PC-3 (cell line): ENCODE measurements around the gene ZC3HAV1. TPM values are rescaled to one million over a fixed set of nuclear protein-coding genes. Genes with fewer than 3 reads are reported as not detected.
"Not testable (repeated sequence)": the region's sequence is repeated elsewhere in the genome, so short reads cannot be mapped to it uniquely, and the experiment has no call there.

Experiments used
- ATAC-seq: fragments of 200-7000 bp; cut with Tn5 transposase; 2 replicates; pipeline ENCODE4 v1.9.1; 2020; ENCODE audit warnings: mild to moderate bottlenecking, moderate library complexity
- BruUV-seq: library from RNA; stranded (reverse); fragments of 400-500 nt; replicated peaks from 2 replicates; lab custom pipeline; 2021; lab: Mats Ljungman, UMichigan
- CTCF ChIA-PET: fragments of 300-600 bp; sonication (Branson Sonifier 250); formaldehyde crosslinking; loops from one replicate; lab custom pipeline; 2022; ENCODE audit warnings: antibody characterized with exemption; lab: Charles Lee
- POLR2A ChIA-PET: fragments of 300-600 bp; sonication (Branson Sonifier 250); formaldehyde crosslinking; loops from one replicate; lab custom pipeline; 2022; ENCODE audit warnings: antibody characterized with exemption; ENCODE audit not compliant: unreplicated experiment; lab: Charles Lee
- DNase-seq: peaks from one replicate; pipeline ENCODE4 v3.0.0-alpha.2; 2015
- H2AFZ ChIP-seq: fragments of 300-600 bp; sonication (generic); 2 replicates; pipeline ENCODE4 v1.6.0; 2016; ENCODE audit warnings: antibody characterized with exemption, low read length
- H3F3A ChIP-seq: fragments of 300-600 bp; sonication (generic); one replicate; pipeline ENCODE4 v1.6.0; 2017; ENCODE audit warnings: antibody characterized with exemption, low read length, control low read depth, mild to moderate bottlenecking; ENCODE audit not compliant: unreplicated experiment
- H3K27ac ChIP-seq: fragments of 300-600 bp; sonication (generic); 2 replicates; pipeline ENCODE4 v1.5.1; 2016; ENCODE audit warnings: mild to moderate bottlenecking, low read length
- H3K27me3 ChIP-seq: fragments of 300-600 bp; sonication (generic); 2 replicates; pipeline ENCODE4 v1.6.1; 2016; ENCODE audit warnings: low read length, mixed read lengths
- H3K36me3 ChIP-seq: fragments of 300-600 bp; sonication (generic); 2 replicates; pipeline ENCODE4 v1.6.1; 2016; ENCODE audit warnings: low read depth, mixed run types, low read length, mixed read lengths
- H3K4me1 ChIP-seq: fragments of 300-600 bp; sonication (generic); 2 replicates; pipeline ENCODE4 v1.5.1; 2016; ENCODE audit warnings: low read length; ENCODE audit not compliant: insufficient read depth
- H3K4me2 ChIP-seq: fragments of 300-600 bp; sonication (generic); 2 replicates; pipeline ENCODE4 v1.6.0; 2016; ENCODE audit warnings: low read length
- H3K4me3 ChIP-seq: fragments of 300-600 bp; sonication (generic); 2 replicates; pipeline ENCODE4 v1.5.1; 2016; ENCODE audit warnings: mild to moderate bottlenecking, low read length, mixed read lengths
- H3K79me2 ChIP-seq: fragments of 300-600 bp; sonication (generic); 2 replicates; pipeline ENCODE4 v1.6.1; 2017; ENCODE audit warnings: low read length, mixed read lengths
- H3K9ac ChIP-seq: fragments of 300-600 bp; sonication (generic); 2 replicates; pipeline ENCODE4 v1.6.0; 2016; ENCODE audit warnings: mild to moderate bottlenecking, low read length
- H3K9me2 ChIP-seq: fragments of 300-600 bp; sonication (generic); replicated peaks from 2 replicates; pipeline ENCODE4 v1.6.1; 2016; ENCODE audit warnings: mixed run types, low read length, mixed read lengths
- H3K9me3 ChIP-seq: fragments of 300-600 bp; sonication (generic); 2 replicates; pipeline ENCODE4 v1.6.1; 2016; ENCODE audit warnings: low read length, mixed read lengths
- H4K20me1 ChIP-seq: fragments of 300-600 bp; sonication (generic); 2 replicates; pipeline ENCODE4 v1.6.1; 2016; ENCODE audit warnings: low read length, mixed read lengths
- EZH2 ChIP-seq: fragments of 300-600 bp; sonication (generic); IDR thresholded peaks from one replicate; pipeline ENCODE4 v1.6.1; 2017; ENCODE audit warnings: antibody characterized with exemption, mild to moderate bottlenecking, low read length; ENCODE audit not compliant: unreplicated experiment
- EZH2phosphoT487 ChIP-seq: fragments of 300-600 bp; sonication (generic); IDR thresholded peaks from 2 replicates; pipeline ENCODE4 v1.6.1; 2018; ENCODE audit warnings: mild to moderate bottlenecking, antibody characterized with exemption, low read length, borderline replicate concordance
- intact Hi-C: fragments of 100-400 bp; cut with micrococcal nuclease; formaldehyde crosslinking; loops from 2 replicates; pipeline ENCODE4 v1.9.0; 2023
- total RNA-seq: library from RNA; depleted of rRNA; stranded (reverse); fragments of >200 nt; gene quantifications from 2 replicates; pipeline ENCODE4 v1.2.3, GENCODE V29; 2014
- TF ChIP-seq, protein P1 (sequence below): fragments of 300-600 bp; sonication (generic); conservative IDR thresholded peaks from 2 replicates; pipeline ENCODE4 v1.5.1; 2017; ENCODE audit warnings: antibody characterized with exemption, low read depth, mild to moderate bottlenecking, low read length

ZC3HAV1 gene
- total RNA-seq, 1 experiment from 2014 or later = 19.6 TPM

DNA sequence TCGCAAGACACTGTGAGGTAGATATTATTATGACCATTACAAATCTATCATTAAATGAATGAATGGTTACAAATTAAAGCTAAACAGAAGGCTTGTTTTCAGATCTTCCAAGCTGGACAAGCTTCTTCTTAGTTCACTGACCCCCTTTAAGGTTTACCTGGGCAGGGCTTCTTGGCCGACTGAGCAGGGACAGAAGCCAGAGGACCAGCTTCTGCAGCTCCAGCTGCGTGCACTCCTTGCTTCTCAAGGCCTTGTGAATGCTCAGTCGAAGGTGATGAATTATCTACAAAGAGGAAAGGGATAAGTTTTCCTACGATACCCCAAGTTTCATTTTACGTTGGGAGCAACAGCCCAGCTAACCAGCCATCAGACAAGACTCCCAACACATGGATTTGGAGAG is 83.0 kb downstream of the ZC3HAV1 start:
- Histone ChIP-seq H3K9me2 (no peaks in the 10 kb centered on the region), H3K9me3 (no peaks in the 10 kb centered on the region), H3F3A (no peaks in the 10 kb centered on the region), H3K79me2 (peaks cover 2% of the 10 kb centered on the region; the same call in 1 of the 2 replicates), H4K20me1 (peaks cover 3% of the 10 kb centered on the region; the same call in 1 of the 2 replicates), H3K4me2 (no peak overlapping the region), H3K4me3 (no peak overlapping the region), H3K36me3 (peaks cover 53% of the 10 kb centered on the region), H3K27ac (no peak overlapping the region), H2AFZ (no peak overlapping the region), H3K27me3 (no peaks in the 10 kb centered on the region), H3K9ac (no peak overlapping the region), H3K4me1 (no peaks in the 10 kb centered on the region)
- BruUV-seq = no TSS peak
- ChIA-PET CTCF (no interaction called here), POLR2A (no interaction called here)
- TF ChIP-seq EZH2 (no peak), EZH2phosphoT487 (no peak)
- TF ChIP-seq, protein P1, sequence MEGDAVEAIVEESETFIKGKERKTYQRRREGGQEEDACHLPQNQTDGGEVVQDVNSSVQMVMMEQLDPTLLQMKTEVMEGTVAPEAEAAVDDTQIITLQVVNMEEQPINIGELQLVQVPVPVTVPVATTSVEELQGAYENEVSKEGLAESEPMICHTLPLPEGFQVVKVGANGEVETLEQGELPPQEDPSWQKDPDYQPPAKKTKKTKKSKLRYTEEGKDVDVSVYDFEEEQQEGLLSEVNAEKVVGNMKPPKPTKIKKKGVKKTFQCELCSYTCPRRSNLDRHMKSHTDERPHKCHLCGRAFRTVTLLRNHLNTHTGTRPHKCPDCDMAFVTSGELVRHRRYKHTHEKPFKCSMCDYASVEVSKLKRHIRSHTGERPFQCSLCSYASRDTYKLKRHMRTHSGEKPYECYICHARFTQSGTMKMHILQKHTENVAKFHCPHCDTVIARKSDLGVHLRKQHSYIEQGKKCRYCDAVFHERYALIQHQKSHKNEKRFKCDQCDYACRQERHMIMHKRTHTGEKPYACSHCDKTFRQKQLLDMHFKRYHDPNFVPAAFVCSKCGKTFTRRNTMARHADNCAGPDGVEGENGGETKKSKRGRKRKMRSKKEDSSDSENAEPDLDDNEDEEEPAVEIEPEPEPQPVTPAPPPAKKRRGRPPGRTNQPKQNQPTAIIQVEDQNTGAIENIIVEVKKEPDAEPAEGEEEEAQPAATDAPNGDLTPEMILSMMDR = no peak
- no peak for ATAC-seq
- no peak for DNase-seq
- intact Hi-C loops = no loop called here

DNA sequence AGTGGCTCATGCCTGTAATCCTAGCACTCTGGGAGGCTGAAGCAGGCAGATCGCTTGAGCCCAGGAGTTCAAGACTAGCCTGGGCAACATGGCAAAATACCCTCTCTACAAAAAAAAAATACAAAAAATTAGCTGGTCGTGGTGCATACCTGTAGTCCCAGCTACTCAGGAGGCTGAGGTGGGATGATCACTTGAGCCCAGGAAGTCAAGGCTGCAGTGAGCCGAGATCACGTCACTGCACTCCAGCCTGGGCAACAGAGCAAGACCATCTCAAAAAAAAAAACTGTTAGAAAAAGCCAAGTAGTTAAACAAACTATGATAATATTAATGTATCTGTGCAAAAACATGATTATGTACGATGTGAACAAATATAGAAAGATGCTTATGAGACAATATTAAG is 83.7 kb downstream of the ZC3HAV1 start:
- H2AFZ ChIP-seq, H3K4me3 ChIP-seq, intact Hi-C loops, ATAC-seq, H3F3A ChIP-seq, DNase-seq, H3K9me3 ChIP-seq, H4K20me1 ChIP-seq, H3K27me3 ChIP-seq, H3K9ac ChIP-seq, H3K4me1 ChIP-seq, CTCF ChIA-PET, H3K9me2 ChIP-seq, H3K27ac ChIP-seq, H3K79me2 ChIP-seq, BruUV-seq, H3K4me2 ChIP-seq, POLR2A ChIA-PET: not testable (repeated sequence)
- H3K36me3 ChIP-seq = peaks cover 56% of the 10 kb centered on the region

- no TSS peak for BruUV-seq
Observed at GRCh38 chr7:139023076-139023475, 86.4 kb downstream of the ZC3HAV1 start.

DNA sequence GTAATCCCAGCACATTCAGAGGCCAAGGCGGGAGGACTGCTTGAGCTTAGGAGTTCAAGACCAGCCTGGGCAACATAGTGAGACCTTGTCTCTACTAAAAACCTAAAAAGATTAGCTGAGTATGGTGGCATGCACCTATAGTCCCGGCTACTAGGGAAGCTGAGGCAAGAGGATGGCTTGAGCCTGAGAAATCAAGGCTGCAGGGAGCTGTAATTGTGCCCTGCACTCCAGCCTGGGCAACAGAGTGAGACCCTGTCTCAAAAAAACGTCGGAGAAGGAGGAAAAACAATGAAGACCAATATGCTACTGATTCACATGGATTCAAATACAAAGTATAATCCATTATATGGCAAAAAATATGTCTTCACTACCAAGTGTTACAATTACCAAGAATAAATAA is 87.2 kb downstream of the ZC3HAV1 start:
- no peak for ATAC-seq

More at GRCh38 chr7:139023076-139023475, 86.4 kb downstream of the ZC3HAV1 start:
- H3K9ac ChIP-seq = no peak overlapping the region
- intact Hi-C loops = no loop called here
- ATAC-seq (no peak), DNase-seq (no peak)
- no peak overlapping the region for H3K27ac ChIP-seq
- no peak overlapping the region for H3K4me2 ChIP-seq
- H3K9me3 ChIP-seq = no peaks in the 10 kb centered on the region
- H3K79me2 ChIP-seq = no peaks in the 10 kb centered on the region
- no peaks in the 10 kb centered on the region for H3F3A ChIP-seq
- H3K4me1 ChIP-seq = no peaks in the 10 kb centered on the region
- H4K20me1 ChIP-seq = peaks cover 3% of the 10 kb centered on the region; the same call in 1 of the 2 replicates
- H3K4me3 ChIP-seq = no peak overlapping the region
- H3K36me3 ChIP-seq = peaks cover 41% of the 10 kb centered on the region
- TF ChIP-seq EZH2phosphoT487 = no peak
- no peak for TF ChIP-seq EZH2
- POLR2A ChIA-PET = no interaction called here
- H2AFZ ChIP-seq = no peak overlapping the region
- H3K9me2 ChIP-seq = no peaks in the 10 kb centered on the region
- CTCF ChIA-PET = no interaction called here
- no peaks in the 10 kb centered on the region for H3K27me3 ChIP-seq

More for the DNA sequence above, 87.2 kb downstream of the ZC3HAV1 start:
- H3K9ac ChIP-seq = no peak overlapping the region
- no peaks in the 10 kb centered on the region for H3K9me3 ChIP-seq
- ChIA-PET POLR2A (interaction anchor here (0.6 kb wide), 1 partner anchor 276 kb away, joined by 4 read pairs; no protein-coding TSS in a partner anchor), CTCF (no interaction called here)
- H3K4me1 ChIP-seq = no peaks in the 10 kb centered on the region; the same call in 1 of the 2 replicates
- H3K4me3 ChIP-seq = no peak overlapping the region
- H2AFZ ChIP-seq = no peak overlapping the region
- no TSS peak for BruUV-seq
- no peaks in the 10 kb centered on the region for H3K79me2 ChIP-seq
- H3K9me2 ChIP-seq = no peaks in the 10 kb centered on the region
- no peak overlapping the region for H3K27ac ChIP-seq
- no peak for TF ChIP-seq EZH2phosphoT487
- no peak for TF ChIP-seq EZH2
- TF ChIP-seq, protein P1 = no peak
- H3K4me2 ChIP-seq = no peak overlapping the region
- peaks cover 3% of the 10 kb centered on the region; the same call in 1 of the 2 replicates for H4K20me1 ChIP-seq
- peaks cover 38% of the 10 kb centered on the region for H3K36me3 ChIP-seq
- intact Hi-C loops = no loop called here
- H3K27me3 ChIP-seq = no peaks in the 10 kb centered on the region
- no peak for DNase-seq
- no peaks in the 10 kb centered on the region for H3F3A ChIP-seq
